ENCODE measurements around the gene SERPINB1.
"Not testable (repeated sequence)": the region's sequence is repeated elsewhere in the genome, so short reads cannot be mapped to it uniquely, and the experiment has no call there.

The SERPINB1 gene

GRCh38 chr6:2841264-2842138, at the start of gene SERPINB1:
Gene SERPINB1 (minus strand): TSS chr6:2841863. CDS start chr6:2840586, 1,277 bp downstream.
- DNase-seq = peak; percentile 95 to 96

GRCh38 chr6:2890976-2891767, 49.5 kb upstream of the SERPINB1 start:
- no peak for DNase-seq

- peak; percentile 87 to 91 for DNase-seq
These were observed 44.5 kb upstream of the SERPINB1 start for GRCh38 chr6:2885967-2886735.

- no peak for DNase-seq
These were observed 43.1 kb upstream of the SERPINB1 start for GRCh38 chr6:2884804-2885203.

GRCh38 chr6:2883673-2884072, 42.0 kb upstream of the SERPINB1 start:
- DNase-seq = no peak

GRCh38 chr6:2881423-2881822, 39.8 kb upstream of the SERPINB1 start:
- DNase-seq = no peak

GRCh38 chr6:2880156-2880555, 38.5 kb upstream of the SERPINB1 start:
- not testable (repeated sequence) for DNase-seq

GRCh38 chr6:2877960-2878359, 36.3 kb upstream of the SERPINB1 start:
- no peak for DNase-seq

- DNase-seq = peak in 1 of 2 donors; percentile 55
These were observed 35.6 kb upstream of the SERPINB1 start for GRCh38 chr6:2877057-2877882.

- peak; percentile 78 to 95 for DNase-seq
These were observed 34.8 kb upstream of the SERPINB1 start for GRCh38 chr6:2876210-2877056.

- DNase-seq = peak; percentile 43 to 63
These were observed 33.9 kb upstream of the SERPINB1 start for GRCh38 chr6:2875359-2876191.

GRCh38 chr6:2873643-2874042, 32.0 kb upstream of the SERPINB1 start:
- no peak for DNase-seq

- DNase-seq = peak; percentile 60 to 80
These were observed 31.0 kb upstream of the SERPINB1 start for GRCh38 chr6:2872423-2873358.

GRCh38 chr6:2871953-2872352, 30.3 kb upstream of the SERPINB1 start:
- no peak for DNase-seq

- no peak for DNase-seq
These were observed 29.4 kb upstream of the SERPINB1 start for GRCh38 chr6:2871102-2871501.

GRCh38 chr6:2870046-2870636, 28.5 kb upstream of the SERPINB1 start:
- DNase-seq = no peak

GRCh38 chr6:2868637-2869036, 27.0 kb upstream of the SERPINB1 start:
- DNase-seq = no peak

- no peak for DNase-seq
These were observed 24.6 kb upstream of the SERPINB1 start for GRCh38 chr6:2866171-2866846.

Data from inflammatory macrophage treated with lipopolysaccharide for 1 hour (primary cell).